A549 treated with RU486 at 1 μM for 4 hours (cell line): ENCODE measurements around the gene EPB41L4A. TPM values are rescaled to one million over a fixed set of nuclear protein-coding genes. Genes with fewer than 3 reads are reported as not detected.

Experiments used
- total RNA-seq: library from RNA; stranded (reverse); fragments of 200-300 nt; extraction: Qiagen RNA extraction; gene quantifications from 5 replicates; pipeline ENCODE4 v1.2.3, GENCODE V29; 2022; ENCODE audit warnings: low read depth

EPB41L4A gene
- total RNA-seq = 1.2 to 1.6 TPM (median 1.6 TPM) in 5 replicates

DNA sequence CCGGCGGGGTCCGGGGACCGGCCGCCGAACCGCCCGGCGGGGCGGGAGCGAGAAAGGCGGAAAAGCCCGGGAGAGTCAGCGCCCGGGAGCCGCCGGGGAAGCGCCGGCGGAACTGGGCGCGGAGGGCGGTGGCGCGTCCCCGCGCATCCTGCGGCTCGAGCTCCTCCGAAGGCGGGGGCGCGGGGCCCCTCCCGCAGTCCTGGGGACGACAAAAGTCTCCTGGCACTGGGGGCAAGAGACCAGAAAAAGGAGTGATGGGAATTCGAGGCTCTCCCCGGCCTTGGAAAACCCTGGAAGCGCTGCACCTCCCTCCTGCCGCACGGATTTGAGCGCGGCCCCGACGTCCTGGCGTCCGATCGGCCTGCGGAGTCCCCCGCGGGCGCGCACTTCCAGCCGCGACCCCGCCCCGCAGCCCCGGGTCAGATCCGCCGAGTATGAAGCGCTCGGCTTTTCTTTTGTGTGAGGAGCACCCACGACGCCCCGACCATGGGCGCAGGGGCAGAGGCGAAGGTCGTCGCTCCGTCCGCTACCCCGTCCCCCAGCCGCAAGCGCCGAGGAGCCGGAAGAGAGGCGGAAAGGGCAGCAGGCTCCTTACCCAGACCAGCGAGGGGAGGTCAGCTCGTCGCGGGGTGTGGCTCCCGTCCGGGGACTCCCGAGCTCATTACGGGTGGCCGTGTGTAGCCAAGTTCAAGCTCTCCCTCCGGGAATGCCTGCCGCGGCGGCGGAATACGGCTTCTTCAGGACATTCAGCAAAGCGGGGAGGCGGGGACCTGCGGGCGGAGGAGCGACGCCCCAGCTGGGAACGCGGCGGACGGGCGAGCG lies at the start of gene EPB41L4A:
Gene EPB41L4A, minus strand, starts transcription at position 114 of the 822 bp plus-strand sequence. CDS start 238 bp downstream, outside the sequence.

